H9 (cell line): ENCODE data around the gene KRT81. TPM values are rescaled to one million over a fixed set of nuclear protein-coding genes. Genes with fewer than 3 reads are reported as not detected.
A peak's percentile ranks its signal among the peaks of the same experiment; 100 is the strongest.

ENCODE experiments used
- DNase-seq: peaks from one replicate; pipeline ENCODE4 v3.0.0-alpha.2; 2017
- H2AFZ ChIP-seq: one replicate; pipeline ENCODE4 v1.6.1; 2013; ENCODE audit warnings: mild to moderate bottlenecking, low read length, control low read depth, moderate library complexity
- H2AK5ac ChIP-seq: 2 replicates; pipeline ENCODE4 v1.6.1; 2013; ENCODE audit warnings: low read length, control low read depth, mixed read lengths; ENCODE audit not compliant: insufficient read length
- H2BK120ac ChIP-seq: one replicate; pipeline ENCODE4 v1.6.1; 2013; ENCODE audit warnings: low read depth, mild to moderate bottlenecking, low read length, control low read depth, inconsistent platforms; ENCODE audit not compliant: poor library complexity, severe bottlenecking
- H2BK12ac ChIP-seq: 2 replicates; pipeline ENCODE4 v1.6.1; 2013; ENCODE audit warnings: low read length, control low read depth, mixed read lengths, low read depth; ENCODE audit not compliant: insufficient read length
- H2BK15ac ChIP-seq: 2 replicates; pipeline ENCODE4 v1.6.1; 2013; ENCODE audit warnings: low read depth, low read length, control low read depth
- H2BK20ac ChIP-seq: one replicate; pipeline ENCODE4 v1.6.1; 2013; ENCODE audit warnings: low read depth, mild to moderate bottlenecking, low read length, control low read depth, inconsistent platforms; ENCODE audit not compliant: poor library complexity, severe bottlenecking
- H2BK5ac ChIP-seq: 2 replicates; pipeline ENCODE4 v1.6.1; 2013; ENCODE audit warnings: low read length, control low read depth, mixed read lengths; ENCODE audit not compliant: insufficient read length
- H3K14ac ChIP-seq: 2 replicates; pipeline ENCODE4 v1.6.1; 2013; ENCODE audit warnings: low read length, control low read depth; ENCODE audit not compliant: insufficient read depth
- H3K18ac ChIP-seq: 2 replicates; pipeline ENCODE4 v1.6.1; 2013; ENCODE audit warnings: low read depth, mild to moderate bottlenecking, mixed read lengths, low read length, control low read depth; ENCODE audit not compliant: insufficient read length
- H3K23ac ChIP-seq: 2 replicates; pipeline ENCODE4 v1.6.1; 2013; ENCODE audit warnings: low read length, control low read depth, mixed read lengths, low read depth; ENCODE audit not compliant: insufficient read length
- H3K23me2 ChIP-seq: 2 replicates; pipeline ENCODE4 v1.6.1; 2013; ENCODE audit warnings: low read depth, mild to moderate bottlenecking, mixed read lengths, low read length, control low read depth; ENCODE audit not compliant: insufficient read length, poor library complexity, severe bottlenecking
- H3K27ac ChIP-seq: 2 replicates; pipeline ENCODE4 v1.5.1; 2013; ENCODE audit warnings: low read length, control low read depth, mixed read lengths, low read depth; ENCODE audit not compliant: insufficient read length
- H3K27me3 ChIP-seq: 2 replicates; pipeline ENCODE4 v1.6.1; 2013; ENCODE audit warnings: low read length, control low read depth, inconsistent platforms; ENCODE audit not compliant: insufficient read depth
- H3K4ac ChIP-seq: 2 replicates; pipeline ENCODE4 v1.6.1; 2013; ENCODE audit warnings: low read depth, mild to moderate bottlenecking, control low read depth, inconsistent platforms, low read length, moderate library complexity
- H3K4me1 ChIP-seq: 2 replicates; pipeline ENCODE4 v1.6.1; 2013; ENCODE audit warnings: low read length, control low read depth, inconsistent platforms; ENCODE audit not compliant: insufficient read depth
- H3K4me2 ChIP-seq: 2 replicates; pipeline ENCODE4 v1.6.1; 2013; ENCODE audit warnings: low read length, control low read depth, mixed read lengths; ENCODE audit not compliant: insufficient read length, insufficient read depth
- H3K56ac ChIP-seq: 2 replicates; pipeline ENCODE4 v1.6.1; 2013; ENCODE audit warnings: low read depth, mild to moderate bottlenecking, mixed read lengths, low read length, control low read depth; ENCODE audit not compliant: insufficient read length
- H3K79me1 ChIP-seq: 2 replicates; pipeline ENCODE4 v1.6.1; 2013; ENCODE audit warnings: low read depth, mild to moderate bottlenecking, moderate library complexity, low read length, control low read depth, inconsistent platforms; ENCODE audit not compliant: insufficient read depth, poor library complexity, severe bottlenecking
- H3K79me2 ChIP-seq: 2 replicates; pipeline ENCODE4 v1.6.1; 2013; ENCODE audit warnings: low read length, control low read depth, inconsistent platforms; ENCODE audit not compliant: insufficient read depth
- H3K9ac ChIP-seq: 2 replicates; pipeline ENCODE4 v1.6.1; 2013; ENCODE audit warnings: low read length, control low read depth, mixed read lengths; ENCODE audit not compliant: insufficient read length; ENCODE audit errors: extremely low read depth
- H3K9me3 ChIP-seq: one replicate; pipeline ENCODE4 v1.6.1; 2013; ENCODE audit warnings: low read depth, low read length, inconsistent platforms; ENCODE audit not compliant: control insufficient read depth
- H3T11ph ChIP-seq: one replicate; pipeline ENCODE4 v1.6.1; 2013; ENCODE audit warnings: mild to moderate bottlenecking, low read length, control low read depth, inconsistent platforms
- H4K20me1 ChIP-seq: one replicate; pipeline ENCODE4 v1.6.1; 2013; ENCODE audit not compliant: control insufficient read depth, insufficient read length, insufficient read depth
- H4K5ac ChIP-seq: 2 replicates; pipeline ENCODE4 v1.6.1; 2013; ENCODE audit warnings: low read depth, mild to moderate bottlenecking, mixed read lengths, low read length, control low read depth; ENCODE audit not compliant: insufficient read length
- H4K8ac ChIP-seq: replicated peaks from 2 replicates; pipeline ENCODE4 v1.6.1; 2013; ENCODE audit warnings: low read length, control low read depth, mixed read lengths, low read depth; ENCODE audit not compliant: insufficient read length
- H4K91ac ChIP-seq: 2 replicates; pipeline ENCODE4 v1.6.1; 2013; ENCODE audit warnings: low read depth, mild to moderate bottlenecking, moderate library complexity, mixed read lengths, low read length, control low read depth; ENCODE audit not compliant: insufficient read length
- H3K27ac Mint-ChIP-seq, 3 experiments: 2 replicates in 2 of 3; 3 replicates in 1 of 3; pipeline ENCODE4 v1.8.0; 2020 to 2021; ENCODE audit warnings: mixed read lengths in 3 of 3, mild to moderate bottlenecking in 1 of 3, moderate library complexity in 1 of 3
- H3K27me3 Mint-ChIP-seq: 2 replicates; pipeline ENCODE4 v1.8.0; 2021; ENCODE audit warnings: low read depth, mild to moderate bottlenecking, moderate library complexity, mixed read lengths
- H3K36me3 Mint-ChIP-seq, 3 experiments: 2 replicates in 2 of 3; 3 replicates in 1 of 3; pipeline ENCODE4 v1.8.0; 2020 to 2021; ENCODE audit warnings: low read depth in 3 of 3, mixed read lengths in 3 of 3; ENCODE audit not compliant: insufficient read depth in 1 of 3
- H3K4me1 Mint-ChIP-seq, 2 experiments: 2 replicates each; pipeline ENCODE4 v1.8.0; 2020; ENCODE audit warnings: mixed read lengths in 2 of 2
- H3K4me3 Mint-ChIP-seq, 2 experiments: 2 replicates in 1 of 2; 3 replicates in 1 of 2; pipeline ENCODE4 v1.8.0; 2020 to 2021; ENCODE audit warnings: mild to moderate bottlenecking in 2 of 2, mixed read lengths in 2 of 2, moderate library complexity in 1 of 2
- H3K9me3 Mint-ChIP-seq, 2 experiments: 2 replicates in 1 of 2; 3 replicates in 1 of 2; pipeline ENCODE4 v1.8.0; 2020; ENCODE audit warnings: mild to moderate bottlenecking in 2 of 2, mixed read lengths in 2 of 2, moderate library complexity in 1 of 2
- CTCF ChIP-seq: fragments of 200-600 bp; sonication (generic); conservative IDR thresholded peaks from 3 replicates; pipeline ENCODE4 v1.8.0; 2021; ENCODE audit warnings: antibody characterized with exemption, mild to moderate bottlenecking
- WGBS: extraction: QIAGEN DNeasy Blood & Tissue Kit; methylation state at CpG from one replicate; pipeline ENCODE4 v1.1.7; 2013; ENCODE audit warnings: missing lambda C conversion rate, low lambda C conversion rate, mixed read lengths; ENCODE audit not compliant: insufficient read length; ENCODE audit errors: extremely low coverage; 5-methylcytosine and 5-hydroxymethylcytosine counted together
- total RNA-seq: library from RNA; stranded (reverse); gene quantifications from 2 replicates; pipeline ENCODE4 v1.2.1, GENCODE V29; 2021

Gene KRT81
- total RNA-seq, 1 experiment from 2014 or later: not detected

- H3K4me3 Mint-ChIP-seq: no peak overlapping the region
- DNase-seq: no peak
- H3K4me1 Mint-ChIP-seq: peaks cover 34 to 37% of the 10 kb centered on the region in 2 experiments
- Histone ChIP-seq H3K9me3 (no peaks in the 10 kb centered on the region), H4K91ac (no peak overlapping the region), H2BK5ac (no peak overlapping the region), H2AK5ac (no peak overlapping the region), H2BK12ac (no peak overlapping the region), H2BK15ac (no peak overlapping the region), H2BK120ac (no peak overlapping the region), H3K56ac (no peak overlapping the region), H3K27me3 (no peaks in the 10 kb centered on the region), H3K79me2 (no peaks in the 10 kb centered on the region), H4K8ac (no peak overlapping the region), H3T11ph (no peak overlapping the region), H3K4me1 (peaks cover 7% of the 10 kb centered on the region; the same call in 1 of the 2 replicates), H2AFZ (no peak overlapping the region), H3K23ac (no peak overlapping the region), H3K9ac (no peak overlapping the region), H4K20me1 (no peaks in the 10 kb centered on the region), H3K79me1 (no peaks in the 10 kb centered on the region), H3K27ac (no peak overlapping the region), H3K23me2 (no peaks in the 10 kb centered on the region), H3K4me2 (no peak overlapping the region), H3K4ac (no peak overlapping the region), H2BK20ac (no peak overlapping the region), H3K18ac (no peak overlapping the region), H3K14ac (no peak overlapping the region; the same call in 1 of the 2 replicates), H4K5ac (no peak overlapping the region)
- peaks cover 26% of the 10 kb centered on the region for H3K27me3 Mint-ChIP-seq
- TF ChIP-seq CTCF: no peak
- no peaks in the 10 kb centered on the region for H3K9me3 Mint-ChIP-seq
- WGBS: no CpG with 5 or more reads among the region's 5 CpGs
- peak overlapping the region in 1 of 3 experiments; percentile 52; a peak in 1 of 7 replicates for H3K27ac Mint-ChIP-seq
- H3K36me3 Mint-ChIP-seq: peaks cover 0 to 31% (median 2%) of the 10 kb centered on the region in 3 experiments; a peak in 3 of 7 replicates
Observed at GRCh38 chr12:52243259-52243855, 48.0 kb downstream of the KRT81 start.
